ENCODE measurements around the gene BRINP2. TPM values are rescaled to one million over a fixed set of nuclear protein-coding genes. Genes with fewer than 3 reads are reported as not detected.

Gene BRINP2
- total RNA-seq, 4 donors from 2014 or later: not detected

GRCh38 chr1:177211231-177211630, 40.5 kb downstream of the BRINP2 start:
- TF ChIP-seq CTCF (IDR thresholded peaks at IDR 0.05 in 4 of 5, conservative IDR thresholded peaks at IDR 0.05 in 1 of 5): no peak
- TF ChIP-seq POLR2A (IDR thresholded peaks at IDR 0.05): no peak

GRCh38 chr1:177216587-177217202, 45.9 kb downstream of the BRINP2 start:
- Histone ChIP-seq H3K4me1 (no peaks in the 10 kb centered on the region), H3K36me3 (no peaks in the 10 kb centered on the region), H3K4me3 (no peak overlapping the region), H3K27ac (no peak overlapping the region), H3K9me3 (no peaks in the 10 kb centered on the region), H3K27me3 (no peaks in the 10 kb centered on the region)
- no peak for DNase-seq
- in situ Hi-C loops (cut with MboI; ENCODE audit: low sequenced_read_pairs in 4 of 4) (no loop called here), intact Hi-C loops (cut with DNase I; ENCODE audit: low total_unique reads) (no loop called here)
- no peak for TF ChIP-seq CTCF (IDR thresholded peaks at IDR 0.05 in 4 of 5, conservative IDR thresholded peaks at IDR 0.05 in 1 of 5)
- TF ChIP-seq POLR2A (IDR thresholded peaks at IDR 0.05): no peak
- no peak for ATAC-seq

More at GRCh38 chr1:177211231-177211630, 40.5 kb downstream of the BRINP2 start:
- no peaks in the 10 kb centered on the region for H3K36me3 ChIP-seq
- in situ Hi-C loops (cut with MboI; ENCODE audit: low sequenced_read_pairs in 4 of 4): no loop called here
- H3K27ac ChIP-seq: no peak overlapping the region
- intact Hi-C loops (cut with DNase I; ENCODE audit: low total_unique reads): no loop called here
- H3K4me3 ChIP-seq: no peak overlapping the region
- DNase-seq (no peak), ATAC-seq (no peak)
- peaks cover 4 to 10% of the 10 kb centered on the region in 2 donors for H3K4me1 ChIP-seq
- H3K27me3 ChIP-seq: no peaks in the 10 kb centered on the region
- H3K9me3 ChIP-seq: no peaks in the 10 kb centered on the region

GRCh38 chr1:177219554-177220458, 49.0 kb downstream of the BRINP2 start:
- in situ Hi-C loops (cut with MboI; ENCODE audit: low sequenced_read_pairs in 4 of 4) (no loop called here), intact Hi-C loops (cut with DNase I; ENCODE audit: low total_unique reads) (no loop called here)
- Histone ChIP-seq H3K4me1 (no peaks in the 10 kb centered on the region), H3K4me3 (no peak overlapping the region), H3K9me3 (no peaks in the 10 kb centered on the region), H3K27me3 (no peaks in the 10 kb centered on the region), H3K27ac (no peak overlapping the region), H3K36me3 (no peaks in the 10 kb centered on the region)
- DNase-seq (no peak), ATAC-seq (no peak)
- TF ChIP-seq CTCF (IDR thresholded peaks at IDR 0.05 in 4 of 5, conservative IDR thresholded peaks at IDR 0.05 in 1 of 5) (no peak), POLR2A (IDR thresholded peaks at IDR 0.05) (no peak)

- Histone ChIP-seq H3K27me3 (no peaks in the 10 kb centered on the region), H3K27ac (no peak overlapping the region), H3K36me3 (no peaks in the 10 kb centered on the region), H3K4me1 (no peaks in the 10 kb centered on the region), H3K4me3 (no peak overlapping the region), H3K9me3 (no peaks in the 10 kb centered on the region)
- TF ChIP-seq POLR2A (IDR thresholded peaks at IDR 0.05) (no peak), CTCF (IDR thresholded peaks at IDR 0.05 in 4 of 5, conservative IDR thresholded peaks at IDR 0.05 in 1 of 5) (no peak)
- in situ Hi-C loops (cut with MboI; ENCODE audit: low sequenced_read_pairs in 4 of 4) (no loop called here), intact Hi-C loops (cut with DNase I; ENCODE audit: low total_unique reads) (no loop called here)
- no peak for ATAC-seq
- no peak for DNase-seq
Measured at GRCh38 chr1:177223359-177223758, 52.6 kb downstream of the BRINP2 start.
